GM18520 (cell line): ENCODE results near the gene RALB.

Experiments
- ATAC-seq: cut with Tn5 transposase; IDR thresholded peaks from one replicate; pipeline ENCODE4 v1.9.1; 2021; ENCODE audit not compliant: unreplicated experiment

RALB gene

DNA sequence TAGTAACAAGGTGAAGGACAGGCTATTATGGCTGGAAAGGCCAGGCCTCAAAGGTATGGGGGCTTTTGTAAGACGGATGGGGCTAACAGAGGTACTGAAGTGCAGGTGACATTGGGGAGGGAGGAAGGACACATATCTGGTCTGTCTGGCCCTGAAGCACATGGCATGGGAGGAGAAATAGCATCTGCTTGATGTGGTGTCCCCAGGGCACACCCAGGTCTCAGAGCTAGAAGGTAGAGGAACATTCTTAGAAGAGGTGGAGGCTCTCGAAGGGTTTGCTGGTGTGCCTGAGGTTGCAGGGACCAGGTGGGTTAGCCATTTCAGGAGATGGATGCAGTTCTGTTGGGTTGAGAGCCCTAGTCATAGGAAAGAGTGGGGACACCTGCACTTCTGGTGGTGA lies 9.5 kb downstream of the RALB start:
- ATAC-seq: no peak

GRCh38 chr2:120262761-120263428 lies 10.2 kb downstream of the RALB start:
- no peak for ATAC-seq

GRCh38 chr2:120265006-120265405 lies 12.4 kb downstream of the RALB start:
- no peak for ATAC-seq

- no peak for ATAC-seq
These were observed 14.7 kb downstream of the RALB start for GRCh38 chr2:120267348-120267747.

GRCh38 chr2:120269076-120269744 lies 16.6 kb downstream of the RALB start:
- no peak for ATAC-seq

GRCh38 chr2:120269816-120270215 lies 17.2 kb downstream of the RALB start:
- no peak for ATAC-seq

- ATAC-seq: no peak
These were observed 19.2 kb downstream of the RALB start for GRCh38 chr2:120271711-120272379.

DNA sequence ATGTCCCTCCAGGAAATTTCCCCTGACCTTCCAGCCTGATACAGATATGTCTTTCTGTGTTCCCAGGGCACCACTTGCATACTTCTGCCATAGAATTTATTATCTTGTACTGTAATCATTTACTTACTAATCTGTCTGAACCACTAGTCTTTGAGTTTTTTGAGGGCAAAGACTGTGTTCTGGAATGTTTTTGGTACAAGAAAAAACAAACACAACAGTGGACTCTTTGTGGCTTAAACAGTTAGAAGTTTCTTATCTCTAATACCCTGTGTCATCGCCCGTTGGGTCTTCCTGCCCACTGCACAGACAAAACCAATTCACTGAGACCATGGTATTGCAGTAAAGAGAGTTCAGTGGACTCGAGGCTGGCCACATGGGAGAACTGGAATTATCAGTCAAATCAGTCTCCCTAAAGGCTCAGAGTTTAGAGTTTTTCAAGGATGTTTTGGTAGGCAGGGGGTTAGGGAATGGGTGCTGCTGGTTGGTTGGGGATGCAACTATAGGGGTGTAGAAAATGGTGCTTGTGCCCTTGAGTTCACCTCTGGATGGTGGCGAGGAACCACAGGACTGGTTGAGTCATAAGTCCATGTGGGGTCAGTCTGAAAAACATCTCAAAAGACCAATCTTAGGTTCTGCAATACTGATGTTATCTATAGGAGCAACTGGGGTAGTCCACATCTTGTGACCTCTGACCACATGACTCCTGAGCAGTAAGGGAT lies 20.3 kb downstream of the RALB start:
- no peak for ATAC-seq

DNA sequence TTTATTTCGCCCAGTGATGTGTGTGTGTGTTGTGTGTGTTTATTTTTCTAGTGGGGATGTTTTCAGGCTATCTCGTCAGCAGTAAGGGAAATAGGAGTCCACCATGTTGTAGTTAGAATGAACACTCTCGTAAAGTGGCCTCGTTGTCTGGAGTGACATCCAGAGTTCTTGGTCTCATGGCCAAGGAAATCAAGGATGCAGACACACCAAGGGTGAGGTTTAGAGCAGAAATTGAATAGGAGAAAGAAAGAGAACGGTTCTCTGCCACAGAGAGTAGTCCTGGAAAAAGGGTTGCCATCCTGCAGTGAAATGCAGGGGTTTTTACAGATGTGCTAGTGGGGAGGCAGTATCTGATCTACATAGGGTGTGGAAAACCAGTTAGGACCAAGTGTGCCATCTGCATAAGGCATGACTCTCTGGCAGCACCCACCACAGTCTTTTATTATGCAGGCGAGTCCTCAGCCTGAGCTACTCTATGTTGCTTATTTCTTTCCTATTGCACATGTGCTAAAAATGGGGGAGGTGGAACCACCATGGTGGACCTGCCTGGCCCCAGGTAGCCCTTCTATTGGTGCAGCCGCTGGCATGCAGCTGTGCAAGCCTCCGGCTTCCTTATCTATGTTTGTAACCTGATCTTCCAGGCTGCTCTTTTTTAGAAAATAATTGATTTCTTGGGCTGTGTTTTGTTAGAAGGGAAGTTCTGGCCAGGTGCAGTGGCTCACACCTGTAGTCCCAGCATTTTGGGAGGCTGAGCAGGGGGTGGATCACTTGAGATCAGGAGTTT lies 23.2 kb downstream of the RALB start:
- ATAC-seq: no peak

DNA sequence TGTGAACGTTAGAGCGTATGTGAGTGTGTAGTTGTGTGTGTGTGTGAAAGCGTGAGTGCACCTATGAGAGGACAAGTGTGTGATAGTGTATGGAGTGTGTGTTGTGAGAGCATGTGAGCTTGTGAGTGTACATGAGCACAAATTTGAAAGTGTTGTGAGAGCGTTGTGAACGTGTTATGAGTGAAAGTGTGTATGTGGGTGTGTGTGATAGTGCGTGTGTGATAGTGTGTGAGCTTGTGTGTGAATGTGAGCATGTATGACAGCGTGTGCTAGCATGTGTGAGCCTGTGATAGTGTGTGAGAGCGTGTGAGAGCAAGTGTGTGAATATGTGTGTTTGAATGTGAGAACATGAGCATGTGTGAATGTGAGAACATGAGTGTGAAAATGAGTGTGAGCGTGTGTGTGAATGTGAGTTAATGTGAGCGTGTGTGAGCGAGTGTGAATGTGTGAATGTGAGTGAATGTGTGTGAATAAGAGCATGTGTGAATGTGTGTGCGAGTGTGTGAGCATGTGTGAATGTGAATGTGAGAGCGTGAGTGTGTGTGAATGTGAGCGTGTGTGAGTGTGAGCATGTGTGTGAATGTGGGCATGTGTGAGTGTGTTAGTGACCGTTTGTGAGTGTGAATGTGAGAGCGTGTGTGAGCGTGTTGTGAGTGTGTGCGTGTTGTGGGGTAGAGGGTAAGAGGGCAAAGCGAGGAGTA lies 25.0 kb downstream of the RALB start:
- no peak for ATAC-seq

GRCh38 chr2:120278901-120279300 lies 26.2 kb downstream of the RALB start:
- no peak for ATAC-seq

- ATAC-seq: no peak
These were observed 27.1 kb downstream of the RALB start for GRCh38 chr2:120279708-120280107.

- ATAC-seq: no peak
These were observed 31.0 kb downstream of the RALB start for GRCh38 chr2:120283649-120284048.

DNA sequence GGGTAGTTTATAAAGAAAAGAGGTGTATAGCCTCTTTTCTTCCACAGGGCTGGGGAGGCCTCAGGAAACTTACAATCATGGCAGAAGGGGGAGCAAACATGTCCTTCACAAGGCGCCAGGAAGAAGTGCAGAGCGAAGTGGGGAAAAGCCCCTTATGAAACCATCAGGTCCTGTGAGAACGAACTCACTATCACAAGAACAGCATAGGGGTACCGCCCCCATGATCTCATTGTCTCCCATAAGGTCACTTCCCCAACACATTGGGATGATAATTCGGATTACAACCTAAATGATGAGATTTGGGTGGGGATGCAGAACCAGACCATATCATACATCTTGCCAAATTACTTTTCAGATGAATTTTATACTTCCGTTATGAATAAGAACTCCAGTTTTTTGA lies 32.4 kb downstream of the RALB start:
- no peak for ATAC-seq

GRCh38 chr2:120287183-120288015 lies 34.7 kb downstream of the RALB start:
- ATAC-seq: peak; percentile 98

DNA sequence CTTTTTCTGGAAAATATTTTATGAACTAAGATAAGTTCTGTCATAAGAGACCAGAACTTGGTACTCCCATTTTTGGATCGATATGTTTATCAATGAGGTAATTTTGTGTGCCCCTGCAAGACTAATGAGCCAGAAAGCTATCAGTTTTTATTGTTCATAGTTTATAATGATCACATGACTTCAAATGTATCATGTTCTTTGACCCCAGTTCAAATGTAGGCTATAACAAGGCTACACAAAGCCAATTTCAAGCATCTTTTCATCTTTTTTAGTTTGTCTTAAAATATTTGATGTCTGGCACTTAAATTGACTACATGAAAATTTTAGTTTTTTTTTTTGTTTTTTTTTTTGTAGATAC lies 35.3 kb downstream of the RALB start:
- ATAC-seq: no peak

DNA sequence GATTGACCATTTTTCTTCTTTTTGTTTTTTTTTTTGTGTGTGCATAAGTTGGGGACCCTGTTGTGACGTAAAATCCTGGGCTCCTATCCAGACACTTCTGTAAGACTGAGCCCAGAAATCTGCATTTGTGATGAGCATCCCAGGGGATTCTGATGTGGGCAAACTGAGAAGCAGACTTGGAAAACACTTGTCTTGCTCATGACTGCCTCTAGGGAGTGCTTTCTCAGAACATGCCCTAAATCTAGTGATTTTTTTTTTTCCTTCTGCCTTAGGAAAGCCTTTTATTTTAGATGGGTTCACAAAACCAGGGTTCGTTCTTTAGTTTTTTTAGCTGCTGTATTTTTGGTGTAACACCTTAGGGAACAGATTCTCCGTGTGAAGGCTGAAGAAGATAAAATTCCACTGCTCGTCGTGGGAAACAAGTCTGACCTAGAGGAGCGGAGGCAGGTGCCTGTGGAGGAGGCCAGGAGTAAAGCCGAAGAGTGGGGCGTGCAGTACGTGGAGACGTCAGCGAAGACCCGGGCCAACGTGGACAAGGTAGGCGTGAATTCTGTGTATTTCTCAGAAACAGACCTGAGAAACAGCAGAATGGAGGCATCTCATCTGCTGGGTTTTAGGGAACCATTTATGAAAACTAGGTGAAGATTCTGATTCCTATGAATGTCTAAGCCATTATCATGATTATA lies 36.7 kb downstream of the RALB start:
- ATAC-seq: no peak

DNA sequence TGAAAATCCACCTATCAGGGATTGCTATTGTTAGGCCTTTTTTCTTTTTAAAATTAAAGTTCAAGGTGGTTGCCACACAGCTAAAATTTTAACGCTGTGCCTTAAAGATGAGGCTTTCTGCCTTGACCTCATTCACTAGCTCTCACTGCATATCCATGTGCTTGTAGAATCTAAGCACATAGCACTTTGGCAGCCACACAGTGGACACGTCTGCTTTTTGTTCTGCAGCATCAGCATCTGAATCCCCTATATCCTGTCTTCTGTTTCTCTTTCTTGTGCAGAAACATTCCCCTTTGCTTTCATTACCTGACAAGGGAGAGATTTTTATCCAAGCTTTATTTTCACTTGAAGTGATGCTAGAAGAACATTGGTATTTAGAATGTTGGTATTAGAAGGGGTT lies 38.1 kb downstream of the RALB start:
- no peak for ATAC-seq
